Measurements from ENCODE around the gene FAM83D. TPM values are rescaled to one million over a fixed set of nuclear protein-coding genes. Genes with fewer than 3 reads are reported as not detected.
"Not testable (repeated sequence)": the region's sequence is repeated elsewhere in the genome, so short reads cannot be mapped to it uniquely, and the experiment has no call there.

The FAM83D gene
- total RNA-seq, 1 donor from 2014 or later = 0.20 TPM

GRCh38 chr20:38957235-38957876 lies 31.1 kb downstream of the FAM83D start:
- DNase-seq (no peak), ATAC-seq (no peak)
- intact Hi-C loops (cut with micrococcal nuclease) = no loop called here

DNA sequence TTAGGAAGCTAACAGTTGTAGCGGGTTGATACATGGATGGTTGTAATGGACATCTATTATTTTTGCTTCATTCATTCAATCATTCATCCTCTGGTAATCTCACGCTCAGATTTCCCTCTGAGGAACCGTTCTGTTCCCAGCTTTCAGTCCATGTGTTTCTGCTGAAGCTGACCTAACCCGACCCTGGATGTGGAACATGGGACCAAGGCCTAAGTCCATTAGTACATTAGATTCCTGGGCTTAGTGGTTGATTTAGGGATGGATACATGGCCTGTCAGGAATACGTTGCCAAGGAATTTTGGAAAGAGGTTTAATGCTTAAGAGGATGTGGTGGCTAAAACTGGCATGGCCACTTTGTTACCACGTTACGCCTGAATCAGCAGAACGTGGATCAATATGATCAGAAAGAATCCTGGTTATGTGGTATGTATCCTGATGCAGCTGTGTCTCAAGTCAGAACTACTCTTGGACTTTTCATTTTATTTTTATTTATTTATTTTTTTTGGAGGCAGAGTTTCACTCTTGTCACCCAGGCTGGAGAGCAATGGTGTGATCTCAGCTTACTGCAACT lies 31.8 kb downstream of the FAM83D start:
- intact Hi-C loops (cut with micrococcal nuclease) = no loop called here
- DNase-seq (no peak), ATAC-seq (no peak)

DNA sequence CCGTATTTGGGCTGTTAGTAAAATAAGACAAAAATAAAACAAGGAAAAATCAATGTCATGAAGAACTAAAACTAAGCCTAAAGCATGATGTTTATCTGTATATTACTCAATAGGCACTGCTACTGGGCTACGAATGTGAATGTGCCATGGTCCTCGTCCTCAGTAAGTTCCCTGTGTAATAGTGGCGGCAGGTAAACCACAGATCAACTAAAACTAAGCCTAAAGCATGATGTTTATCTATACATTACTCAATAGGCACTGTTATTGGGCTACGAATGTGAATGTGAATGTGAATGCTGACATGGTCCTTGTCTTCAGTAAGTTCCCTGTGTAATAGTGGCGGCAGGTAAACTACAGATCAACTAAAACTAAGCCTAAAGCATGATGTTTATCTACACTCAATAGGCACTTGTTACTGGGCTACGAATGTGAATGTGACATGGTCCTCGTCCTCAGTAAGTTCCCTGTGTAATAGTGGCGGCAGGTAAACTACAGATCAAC lies 34.0 kb downstream of the FAM83D start:
- ATAC-seq; intact Hi-C loops (cut with micrococcal nuclease): not testable (repeated sequence)

GRCh38 chr20:38961530-38962043 lies 35.4 kb downstream of the FAM83D start:
- DNase-seq = no peak
- ATAC-seq = no peak
- intact Hi-C loops (cut with micrococcal nuclease) = no loop called here

More for the DNA sequence above, 34.0 kb downstream of the FAM83D start:
- DNase-seq = not testable (repeated sequence)

DNA sequence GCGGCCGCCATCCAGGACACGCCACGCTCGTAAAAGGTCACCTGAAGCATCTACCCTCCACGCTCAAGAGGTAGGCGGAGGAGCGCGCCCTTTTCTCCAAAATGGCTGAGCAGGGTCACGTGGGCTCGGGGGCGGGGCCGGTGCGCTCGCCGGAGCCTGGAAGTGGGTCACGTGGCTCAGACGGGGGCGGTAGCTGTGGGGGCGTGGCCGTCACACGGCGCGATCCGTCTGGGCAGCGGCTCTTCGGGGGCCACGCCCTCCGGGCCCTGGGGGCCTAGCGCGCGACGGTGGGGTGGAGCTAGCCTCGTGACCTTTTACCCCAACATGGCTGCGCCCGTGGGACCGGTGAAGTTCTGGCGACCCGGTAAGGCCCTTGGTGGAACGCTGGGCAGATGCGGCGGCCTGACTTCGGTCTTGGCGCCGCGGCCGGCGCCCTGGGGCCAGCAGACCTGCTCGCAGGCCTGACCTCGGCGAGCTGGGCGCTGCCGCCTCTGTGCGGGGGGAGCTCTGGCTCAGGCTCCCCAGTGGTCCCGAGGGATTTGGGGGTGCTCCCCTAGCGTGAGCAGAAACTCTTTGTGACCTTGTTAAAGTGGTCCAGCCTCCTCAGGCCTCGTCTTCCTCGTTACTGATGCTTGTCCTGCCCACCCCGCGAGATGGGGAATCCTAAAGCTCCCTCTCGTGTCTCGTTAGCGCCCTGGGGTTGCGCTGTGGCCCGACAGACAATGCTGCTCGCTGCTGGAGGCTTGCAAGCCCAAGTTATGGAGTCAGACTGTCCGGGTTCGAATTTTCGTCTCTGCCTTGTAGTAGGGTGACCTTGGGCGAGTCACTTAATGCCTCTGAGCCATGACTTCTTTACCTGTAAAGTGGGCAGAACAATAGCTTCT lies 36.1 kb downstream of the FAM83D start, which contains the start of gene DHX35:
TSS of gene DHX35 (plus strand) at position 301 of the 884 bp plus-strand sequence. CDS start at position 325, 24 bp downstream.
- peak; percentile 100 for ATAC-seq
- peak; percentile 100 for DNase-seq
- intact Hi-C loops (cut with micrococcal nuclease) = no loop called here

- DNase-seq (no peak), ATAC-seq (no peak)
- intact Hi-C loops (cut with micrococcal nuclease) = no loop called here
Observed at GRCh38 chr20:38962928-38963401, 36.7 kb downstream of the FAM83D start.

DNA sequence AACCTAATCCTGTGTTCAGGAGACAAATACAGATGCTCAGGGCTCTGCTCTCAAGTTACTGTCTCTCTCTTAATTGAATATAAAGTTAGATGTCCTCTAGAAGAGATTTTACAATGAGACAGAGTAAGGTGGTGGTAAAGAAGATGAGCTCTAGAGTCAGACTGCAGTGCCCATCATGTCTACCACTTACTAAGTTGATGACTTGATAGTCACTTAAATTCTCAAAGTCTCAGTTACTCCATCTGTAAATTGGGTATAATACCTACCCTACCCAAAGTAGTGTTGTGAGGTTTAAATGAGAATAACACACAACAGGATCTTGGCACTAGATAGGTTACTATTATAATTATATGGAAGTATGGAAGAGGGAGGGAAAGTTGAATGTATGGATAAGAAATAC lies 37.5 kb downstream of the FAM83D start:
- DNase-seq (no peak), ATAC-seq (no peak)
- intact Hi-C loops (cut with micrococcal nuclease) = no loop called here

DNA sequence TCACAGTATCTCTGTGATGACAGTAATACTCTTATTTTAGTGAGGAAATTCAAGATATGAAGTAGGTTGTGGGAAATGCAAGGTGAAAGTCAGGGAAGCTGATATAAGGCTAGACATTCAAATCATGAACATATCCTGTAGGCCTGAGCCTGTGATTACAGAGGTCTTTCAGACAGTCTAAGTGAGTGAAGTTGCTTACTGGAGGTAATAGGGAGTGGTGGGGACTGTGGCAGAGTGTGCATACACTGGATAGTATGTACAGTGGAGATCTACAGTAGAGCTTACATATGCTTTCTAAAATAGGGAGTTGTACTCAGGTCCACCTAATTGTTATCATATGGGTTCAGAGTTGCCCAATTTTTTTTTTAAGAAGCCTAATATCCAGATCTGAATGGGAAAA lies 39.0 kb downstream of the FAM83D start:
- ATAC-seq (no peak), DNase-seq (no peak)
- intact Hi-C loops (cut with micrococcal nuclease) = no loop called here

DNA sequence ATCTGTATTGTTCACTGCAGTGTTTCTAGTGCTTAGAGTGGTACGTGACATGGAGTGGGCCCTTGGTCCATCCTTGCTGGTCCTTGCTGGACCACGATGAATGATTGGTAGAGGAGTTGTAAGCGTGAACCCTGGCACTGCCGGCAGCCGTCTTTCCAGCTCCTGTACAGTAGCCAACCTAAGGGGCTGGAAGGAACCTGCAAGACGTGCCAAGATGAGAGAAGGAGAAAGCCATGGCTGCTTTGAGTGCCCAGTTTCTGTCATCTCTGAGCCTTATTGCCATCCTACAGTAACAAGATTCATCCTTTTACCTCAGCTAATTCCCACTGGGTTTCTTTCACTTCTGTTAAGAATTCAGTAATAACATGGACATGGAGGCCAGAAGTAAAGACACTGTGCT lies 41.9 kb downstream of the FAM83D start:
- ATAC-seq (no peak), DNase-seq (no peak)
- intact Hi-C loops (cut with micrococcal nuclease) = no loop called here

- ATAC-seq (peak; percentile 50), DNase-seq (no peak)
- intact Hi-C loops (cut with micrococcal nuclease) = no loop called here
Observed at GRCh38 chr20:38969708-38970107, 43.5 kb downstream of the FAM83D start.

DNA sequence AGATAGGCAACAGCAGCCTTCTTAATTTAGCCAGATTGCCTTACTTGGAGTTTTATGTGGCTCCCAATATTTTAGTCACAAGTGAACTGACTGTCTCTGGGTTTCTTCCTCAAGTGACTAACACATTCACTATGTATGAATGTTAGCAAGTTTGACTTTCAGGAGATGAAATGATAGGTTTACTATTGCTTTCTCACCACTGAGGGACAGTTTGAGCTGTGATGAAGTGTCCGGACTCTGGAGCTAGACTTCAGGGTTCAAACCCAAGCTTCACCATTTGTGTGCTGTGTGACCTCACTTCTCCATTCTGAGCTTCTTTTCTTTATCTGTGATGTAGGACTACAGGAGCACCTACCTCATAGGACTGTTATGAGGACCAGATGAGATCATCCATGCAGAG lies 44.1 kb downstream of the FAM83D start:
- intact Hi-C loops (cut with micrococcal nuclease) = no loop called here
- no peak for ATAC-seq
- no peak for DNase-seq

GRCh38 chr20:38973107-38973506 lies 46.9 kb downstream of the FAM83D start:
- no peak for ATAC-seq
- intact Hi-C loops (cut with micrococcal nuclease) = no loop called here
- no peak for DNase-seq

GRCh38 chr20:38973645-38974044 lies 47.4 kb downstream of the FAM83D start:
- ATAC-seq = peak; percentile 73
- intact Hi-C loops (cut with micrococcal nuclease) = no loop called here
- peak; percentile 54 for DNase-seq

DNA sequence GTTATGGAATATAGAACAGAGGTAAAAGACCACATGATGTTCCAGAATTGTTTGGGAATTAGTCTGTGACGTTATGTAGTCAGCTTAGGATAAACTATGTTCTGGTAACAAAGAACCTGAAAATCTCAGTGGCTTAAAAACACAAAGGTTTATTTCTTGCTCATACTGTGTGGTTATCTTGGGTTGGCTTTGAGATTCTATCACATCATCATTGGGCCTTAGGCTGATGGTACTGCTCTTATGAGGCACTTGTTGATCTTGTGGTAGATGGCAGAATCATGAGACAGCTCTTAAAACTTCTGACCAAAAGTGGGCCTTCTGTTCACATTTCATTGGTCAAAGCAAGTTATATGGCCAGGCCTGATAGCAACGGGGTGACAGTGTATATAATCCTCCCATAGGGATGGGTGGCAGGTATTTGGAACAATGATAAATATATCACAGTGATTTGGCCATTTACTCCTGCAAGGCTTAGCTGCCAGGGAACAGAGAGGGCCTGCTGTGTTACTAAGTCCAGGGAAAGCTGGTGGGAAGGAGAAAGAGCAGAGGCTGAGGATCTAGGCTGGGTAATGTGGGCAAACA lies 49.4 kb downstream of the FAM83D start:
- ATAC-seq (no peak), DNase-seq (no peak)
- intact Hi-C loops (cut with micrococcal nuclease) = no loop called here

- ATAC-seq = peak; percentile 79
- intact Hi-C loops (cut with micrococcal nuclease) = no loop called here
- DNase-seq = no peak
Observed at GRCh38 chr20:38979434-38979833, 53.2 kb downstream of the FAM83D start.

- intact Hi-C loops (cut with micrococcal nuclease) = no loop called here
- no peak for DNase-seq
- peak; percentile 54 for ATAC-seq
Observed at GRCh38 chr20:38979842-38980241, 53.6 kb downstream of the FAM83D start.

- ATAC-seq (no peak), DNase-seq (no peak)
- intact Hi-C loops (cut with micrococcal nuclease) = no loop called here
Observed at GRCh38 chr20:38982291-38982690, 56.1 kb downstream of the FAM83D start.

DNA sequence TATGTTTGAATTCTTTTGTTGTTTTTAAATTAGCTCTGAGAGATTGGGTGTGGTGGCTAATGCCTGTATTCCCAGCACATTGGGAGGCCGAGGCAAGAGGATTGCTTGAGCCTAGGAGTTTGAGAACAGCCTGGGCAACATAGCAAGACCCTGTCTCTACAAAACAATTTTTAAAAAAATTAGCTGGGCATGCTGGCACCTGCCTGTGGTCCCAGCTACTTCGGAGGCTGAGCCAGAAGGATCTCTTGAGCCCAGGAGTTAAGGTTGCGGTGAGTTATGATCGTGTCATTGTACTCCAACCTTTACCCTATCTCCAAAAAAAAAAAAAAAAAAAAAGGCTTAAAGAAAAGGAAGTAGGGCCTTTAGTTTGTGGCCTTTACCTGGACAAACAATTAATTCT lies 58.8 kb downstream of the FAM83D start:
- DNase-seq (no peak), ATAC-seq (peak; percentile 7)
- intact Hi-C loops (cut with micrococcal nuclease) = no loop called here

DNA sequence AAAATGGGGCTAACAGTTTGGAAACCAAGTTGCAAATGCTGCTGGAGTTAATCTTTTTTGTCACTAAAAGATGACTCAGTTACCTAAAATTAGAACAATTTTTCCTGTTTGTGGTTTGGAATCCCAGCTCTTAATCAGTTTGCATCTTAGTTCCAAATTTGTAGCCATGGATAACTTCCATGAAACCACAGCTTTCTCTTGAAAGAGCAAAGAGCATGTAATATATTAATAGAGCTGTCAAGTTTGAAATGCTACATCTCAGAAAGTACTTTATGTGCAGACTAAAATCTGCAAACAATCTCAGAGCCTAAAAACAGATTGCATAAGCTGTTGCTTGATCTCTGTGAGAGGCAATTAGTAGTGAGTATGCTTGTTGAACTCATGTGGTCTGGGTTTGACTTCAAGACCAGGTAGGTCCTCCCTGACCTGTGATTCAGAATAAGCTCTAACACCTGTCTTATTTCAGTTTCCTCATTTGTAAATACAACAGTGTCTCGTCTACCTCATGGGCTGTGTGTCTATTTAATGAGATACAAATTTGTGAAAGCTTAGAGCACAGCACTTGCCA lies 59.5 kb downstream of the FAM83D start:
- intact Hi-C loops (cut with micrococcal nuclease) = no loop called here
- ATAC-seq = peak; percentile 91
- no peak for DNase-seq

Measured in left ventricle myocardium superior (tissue), 1 donor.